ENCODE results near the gene CCDC9B.

DNA sequence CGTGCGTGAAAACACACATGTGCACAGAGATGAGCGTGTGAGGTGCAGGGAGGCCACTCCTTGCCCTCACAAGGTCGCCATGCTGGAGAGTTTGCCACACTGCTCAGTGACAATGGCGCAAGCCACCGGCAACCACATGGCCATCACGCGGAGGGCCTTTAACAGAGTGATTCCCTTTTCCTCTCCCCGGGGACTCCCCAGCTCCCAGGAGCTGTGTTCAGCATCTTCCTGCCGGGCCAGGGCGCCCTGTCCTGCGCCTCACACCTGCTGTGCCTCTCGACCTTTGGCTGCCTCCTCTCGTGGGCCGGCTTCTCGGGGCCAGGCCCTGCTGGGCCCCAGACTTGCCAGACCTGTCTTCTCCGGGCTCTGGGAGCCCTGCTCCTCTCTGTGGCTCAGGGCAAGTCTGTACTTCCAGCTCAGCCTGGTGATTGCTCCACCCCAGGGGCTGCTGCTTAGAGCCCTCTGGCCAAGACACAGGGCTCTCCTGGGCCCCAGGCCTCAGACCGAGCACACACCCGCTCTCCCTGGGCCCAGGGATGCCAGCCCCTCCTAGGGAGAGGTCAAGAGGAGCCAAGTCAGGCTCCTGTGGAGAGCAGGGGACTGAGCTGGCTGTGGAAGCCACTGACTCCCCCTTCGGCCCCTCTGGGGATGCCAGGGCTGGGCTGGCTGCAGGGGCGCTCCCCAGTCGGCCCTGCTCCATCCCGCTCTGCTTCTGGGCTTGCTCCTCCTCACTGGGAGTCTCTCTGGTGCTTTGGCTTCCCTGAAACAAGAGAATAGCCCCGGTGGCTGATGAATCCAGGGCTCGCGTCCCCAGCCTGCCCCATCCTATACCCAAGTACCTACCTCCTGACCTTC, 5.6 kb downstream of the CCDC9B start:
- TF ChIP-seq TCF7 (CRISPR knock-in tag; IDR thresholded peaks at IDR 0.05; ENCODE audit: low read depth), result no peak
- TF ChIP-seq ELF4 (CRISPR knock-in tag; IDR thresholded peaks at IDR 0.05; ENCODE audit: low read depth), result no peak
- TF ChIP-seq, protein P1, sequence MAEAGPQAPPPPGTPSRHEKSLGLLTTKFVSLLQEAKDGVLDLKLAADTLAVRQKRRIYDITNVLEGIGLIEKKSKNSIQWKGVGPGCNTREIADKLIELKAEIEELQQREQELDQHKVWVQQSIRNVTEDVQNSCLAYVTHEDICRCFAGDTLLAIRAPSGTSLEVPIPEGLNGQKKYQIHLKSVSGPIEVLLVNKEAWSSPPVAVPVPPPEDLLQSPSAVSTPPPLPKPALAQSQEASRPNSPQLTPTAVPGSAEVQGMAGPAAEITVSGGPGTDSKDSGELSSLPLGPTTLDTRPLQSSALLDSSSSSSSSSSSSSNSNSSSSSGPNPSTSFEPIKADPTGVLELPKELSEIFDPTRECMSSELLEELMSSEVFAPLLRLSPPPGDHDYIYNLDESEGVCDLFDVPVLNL (CRISPR knock-in tag; IDR thresholded peaks at IDR 0.05; ENCODE audit: borderline replicate concordance, low read depth), result no peak
- TF ChIP-seq, protein P2, sequence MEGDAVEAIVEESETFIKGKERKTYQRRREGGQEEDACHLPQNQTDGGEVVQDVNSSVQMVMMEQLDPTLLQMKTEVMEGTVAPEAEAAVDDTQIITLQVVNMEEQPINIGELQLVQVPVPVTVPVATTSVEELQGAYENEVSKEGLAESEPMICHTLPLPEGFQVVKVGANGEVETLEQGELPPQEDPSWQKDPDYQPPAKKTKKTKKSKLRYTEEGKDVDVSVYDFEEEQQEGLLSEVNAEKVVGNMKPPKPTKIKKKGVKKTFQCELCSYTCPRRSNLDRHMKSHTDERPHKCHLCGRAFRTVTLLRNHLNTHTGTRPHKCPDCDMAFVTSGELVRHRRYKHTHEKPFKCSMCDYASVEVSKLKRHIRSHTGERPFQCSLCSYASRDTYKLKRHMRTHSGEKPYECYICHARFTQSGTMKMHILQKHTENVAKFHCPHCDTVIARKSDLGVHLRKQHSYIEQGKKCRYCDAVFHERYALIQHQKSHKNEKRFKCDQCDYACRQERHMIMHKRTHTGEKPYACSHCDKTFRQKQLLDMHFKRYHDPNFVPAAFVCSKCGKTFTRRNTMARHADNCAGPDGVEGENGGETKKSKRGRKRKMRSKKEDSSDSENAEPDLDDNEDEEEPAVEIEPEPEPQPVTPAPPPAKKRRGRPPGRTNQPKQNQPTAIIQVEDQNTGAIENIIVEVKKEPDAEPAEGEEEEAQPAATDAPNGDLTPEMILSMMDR (IDR thresholded peaks at IDR 0.05), result no peak
- TF ChIP-seq, protein P3, sequence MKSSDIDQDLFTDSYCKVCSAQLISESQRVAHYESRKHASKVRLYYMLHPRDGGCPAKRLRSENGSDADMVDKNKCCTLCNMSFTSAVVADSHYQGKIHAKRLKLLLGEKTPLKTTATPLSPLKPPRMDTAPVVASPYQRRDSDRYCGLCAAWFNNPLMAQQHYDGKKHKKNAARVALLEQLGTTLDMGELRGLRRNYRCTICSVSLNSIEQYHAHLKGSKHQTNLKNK (CRISPR knock-in tag; IDR thresholded peaks at IDR 0.05), result no peak
- no peak for TF ChIP-seq NR2C2 (CRISPR knock-in tag; IDR thresholded peaks at IDR 0.05)
- no peak for TF ChIP-seq SP1 (CRISPR knock-in tag; conservative IDR thresholded peaks at IDR 0.05)
- no peak for TF ChIP-seq IRF2 (CRISPR knock-in tag; IDR thresholded peaks at IDR 0.05; ENCODE audit: borderline replicate concordance, low read depth)
- TF ChIP-seq, protein P4, sequence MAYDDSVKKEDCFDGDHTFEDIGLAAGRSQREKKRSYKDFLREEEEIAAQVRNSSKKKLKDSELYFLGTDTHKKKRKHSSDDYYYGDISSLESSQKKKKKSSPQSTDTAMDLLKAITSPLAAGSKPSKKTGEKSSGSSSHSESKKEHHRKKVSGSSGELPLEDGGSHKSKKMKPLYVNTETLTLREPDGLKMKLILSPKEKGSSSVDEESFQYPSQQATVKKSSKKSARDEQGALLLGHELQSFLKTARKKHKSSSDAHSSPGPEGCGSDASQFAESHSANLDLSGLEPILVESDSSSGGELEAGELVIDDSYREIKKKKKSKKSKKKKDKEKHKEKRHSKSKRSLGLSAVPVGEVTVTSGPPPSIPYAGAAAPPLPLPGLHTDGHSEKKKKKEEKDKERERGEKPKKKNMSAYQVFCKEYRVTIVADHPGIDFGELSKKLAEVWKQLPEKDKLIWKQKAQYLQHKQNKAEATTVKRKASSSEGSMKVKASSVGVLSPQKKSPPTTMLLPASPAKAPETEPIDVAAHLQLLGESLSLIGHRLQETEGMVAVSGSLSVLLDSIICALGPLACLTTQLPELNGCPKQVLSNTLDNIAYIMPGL (CRISPR knock-in tag; IDR thresholded peaks at IDR 0.05), result no peak
- no peak for TF ChIP-seq FOXJ3 (CRISPR knock-in tag; IDR thresholded peaks at IDR 0.05; ENCODE audit: borderline replicate concordance)
- TF ChIP-seq, protein P5, sequence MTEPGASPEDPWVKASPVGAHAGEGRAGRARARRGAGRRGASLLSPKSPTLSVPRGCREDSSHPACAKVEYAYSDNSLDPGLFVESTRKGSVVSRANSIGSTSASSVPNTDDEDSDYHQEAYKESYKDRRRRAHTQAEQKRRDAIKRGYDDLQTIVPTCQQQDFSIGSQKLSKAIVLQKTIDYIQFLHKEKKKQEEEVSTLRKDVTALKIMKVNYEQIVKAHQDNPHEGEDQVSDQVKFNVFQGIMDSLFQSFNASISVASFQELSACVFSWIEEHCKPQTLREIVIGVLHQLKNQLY (CRISPR knock-in tag; IDR thresholded peaks at IDR 0.05), result no peak
- TF ChIP-seq NFE2L1 (CRISPR knock-in tag; IDR thresholded peaks at IDR 0.05), result no peak

Measured in WTC11 (cell line).